Transverse colon (tissue), 3 donors: ENCODE data around the gene TSPAN32.
"Not testable (repeated sequence)": the region's sequence is repeated elsewhere in the genome, so short reads cannot be mapped to it uniquely, and the experiment has no call there.

ENCODE experiments used
- POLR2A ChIP-seq: fragments of 450-650 bp; IDR thresholded peaks from one replicate; pipeline ENCODE4 v1.6.1; 2016; ENCODE audit warnings: antibody characterized with exemption, mild to moderate bottlenecking, moderate library complexity
- POLR2AphosphoS5 ChIP-seq, 3 donors: sonication (generic); formaldehyde crosslinking; IDR thresholded peaks; one replicate each; pipeline ENCODE4 v1.6.1; 2016; ENCODE audit warnings: antibody characterized with exemption in 3 of 3

- TF ChIP-seq POLR2A; POLR2AphosphoS5 (IDR thresholded peaks at IDR 0.05): not testable (repeated sequence)
Observed at GRCh38 chr11:2332569-2332968, 30.8 kb downstream of the TSPAN32 start.
